HG02588 (cell line): ENCODE data around the gene CPNE5.

Experiments used
- ATAC-seq: cut with Tn5 transposase; IDR thresholded peaks from one replicate; pipeline ENCODE4 v1.9.1; 2021; ENCODE audit warnings: mild to moderate bottlenecking, moderate library complexity; ENCODE audit not compliant: unreplicated experiment

Gene CPNE5

GRCh38 chr6:36766399-36766945 is 72.8 kb downstream of the CPNE5 start:
- no peak for ATAC-seq

- no peak for ATAC-seq
Measured at GRCh38 chr6:36765594-36766398, 73.4 kb downstream of the CPNE5 start.

- no peak for ATAC-seq
Measured at GRCh38 chr6:36765190-36765589, 74.1 kb downstream of the CPNE5 start.

GRCh38 chr6:36762123-36762522 is 77.1 kb downstream of the CPNE5 start:
- no peak for ATAC-seq

- no peak for ATAC-seq
Measured at GRCh38 chr6:36760685-36761435, 78.4 kb downstream of the CPNE5 start.

- ATAC-seq = no peak
Measured at GRCh38 chr6:36759148-36759759, 80.0 kb downstream of the CPNE5 start.

- no peak for ATAC-seq
Measured at GRCh38 chr6:36758516-36759147, 80.6 kb downstream of the CPNE5 start.

GRCh38 chr6:36757943-36758508 is 81.2 kb downstream of the CPNE5 start:
- no peak for ATAC-seq

GRCh38 chr6:36757206-36757605 is 82.0 kb downstream of the CPNE5 start:
- ATAC-seq = no peak

- ATAC-seq = no peak
Measured at GRCh38 chr6:36756786-36757185, 82.5 kb downstream of the CPNE5 start.

GRCh38 chr6:36755435-36756348 is 83.6 kb downstream of the CPNE5 start:
- ATAC-seq = peak; percentile 34

- ATAC-seq = no peak
Measured at GRCh38 chr6:36754582-36755434, 84.4 kb downstream of the CPNE5 start.

GRCh38 chr6:36753671-36754405 is 85.4 kb downstream of the CPNE5 start:
- ATAC-seq = no peak

GRCh38 chr6:36752886-36753506 is 86.2 kb downstream of the CPNE5 start:
- ATAC-seq = peak; percentile 45

- ATAC-seq = no peak
Measured at GRCh38 chr6:36752187-36752885, 86.9 kb downstream of the CPNE5 start.

GRCh38 chr6:36751833-36752186 is 87.4 kb downstream of the CPNE5 start:
- ATAC-seq = no peak

GRCh38 chr6:36751091-36751490 is 88.2 kb downstream of the CPNE5 start:
- no peak for ATAC-seq
